Measurements from ENCODE around the gene CTTNBP2.

DNA sequence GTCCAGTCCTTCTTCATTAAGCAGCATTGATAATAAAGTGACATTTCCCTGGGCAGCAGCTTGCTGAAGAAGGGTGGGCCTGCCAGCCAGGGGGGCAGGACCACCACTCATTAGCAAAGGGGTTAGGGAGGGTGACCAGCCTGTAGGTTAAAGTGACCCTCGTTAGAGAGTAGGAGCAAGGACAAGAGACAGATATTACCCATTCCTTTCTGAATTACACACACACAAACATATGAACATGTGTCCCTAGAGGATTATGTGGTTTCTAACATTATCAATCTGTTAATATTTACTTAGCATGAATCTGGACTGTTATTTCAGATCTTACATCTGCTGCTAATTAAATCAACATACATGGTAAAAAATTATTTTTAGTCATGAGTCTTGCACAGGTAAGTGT lies 88.9 kb downstream of the CTTNBP2 start:
- TF ChIP-seq, protein P1, sequence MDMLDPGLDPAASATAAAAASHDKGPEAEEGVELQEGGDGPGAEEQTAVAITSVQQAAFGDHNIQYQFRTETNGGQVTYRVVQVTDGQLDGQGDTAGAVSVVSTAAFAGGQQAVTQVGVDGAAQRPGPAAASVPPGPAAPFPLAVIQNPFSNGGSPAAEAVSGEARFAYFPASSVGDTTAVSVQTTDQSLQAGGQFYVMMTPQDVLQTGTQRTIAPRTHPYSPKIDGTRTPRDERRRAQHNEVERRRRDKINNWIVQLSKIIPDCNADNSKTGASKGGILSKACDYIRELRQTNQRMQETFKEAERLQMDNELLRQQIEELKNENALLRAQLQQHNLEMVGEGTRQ (IDR thresholded peaks at IDR 0.05; ENCODE audit: borderline replicate concordance, low read depth, low read length), result no peak
- no peak for TF ChIP-seq RFX5 (IDR thresholded peaks at IDR 0.05; ENCODE audit: low read length)
- no peak for TF ChIP-seq POLR2AphosphoS5 (IDR thresholded peaks at IDR 0.05; ENCODE audit: low read depth, low read length)
- TF ChIP-seq FOXM1 (IDR thresholded peaks at IDR 0.05; ENCODE audit: low read depth), result no peak
- TF ChIP-seq, protein P2, sequence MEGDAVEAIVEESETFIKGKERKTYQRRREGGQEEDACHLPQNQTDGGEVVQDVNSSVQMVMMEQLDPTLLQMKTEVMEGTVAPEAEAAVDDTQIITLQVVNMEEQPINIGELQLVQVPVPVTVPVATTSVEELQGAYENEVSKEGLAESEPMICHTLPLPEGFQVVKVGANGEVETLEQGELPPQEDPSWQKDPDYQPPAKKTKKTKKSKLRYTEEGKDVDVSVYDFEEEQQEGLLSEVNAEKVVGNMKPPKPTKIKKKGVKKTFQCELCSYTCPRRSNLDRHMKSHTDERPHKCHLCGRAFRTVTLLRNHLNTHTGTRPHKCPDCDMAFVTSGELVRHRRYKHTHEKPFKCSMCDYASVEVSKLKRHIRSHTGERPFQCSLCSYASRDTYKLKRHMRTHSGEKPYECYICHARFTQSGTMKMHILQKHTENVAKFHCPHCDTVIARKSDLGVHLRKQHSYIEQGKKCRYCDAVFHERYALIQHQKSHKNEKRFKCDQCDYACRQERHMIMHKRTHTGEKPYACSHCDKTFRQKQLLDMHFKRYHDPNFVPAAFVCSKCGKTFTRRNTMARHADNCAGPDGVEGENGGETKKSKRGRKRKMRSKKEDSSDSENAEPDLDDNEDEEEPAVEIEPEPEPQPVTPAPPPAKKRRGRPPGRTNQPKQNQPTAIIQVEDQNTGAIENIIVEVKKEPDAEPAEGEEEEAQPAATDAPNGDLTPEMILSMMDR (IDR thresholded peaks at IDR 0.05), result no peak
- TF ChIP-seq, protein P3, sequence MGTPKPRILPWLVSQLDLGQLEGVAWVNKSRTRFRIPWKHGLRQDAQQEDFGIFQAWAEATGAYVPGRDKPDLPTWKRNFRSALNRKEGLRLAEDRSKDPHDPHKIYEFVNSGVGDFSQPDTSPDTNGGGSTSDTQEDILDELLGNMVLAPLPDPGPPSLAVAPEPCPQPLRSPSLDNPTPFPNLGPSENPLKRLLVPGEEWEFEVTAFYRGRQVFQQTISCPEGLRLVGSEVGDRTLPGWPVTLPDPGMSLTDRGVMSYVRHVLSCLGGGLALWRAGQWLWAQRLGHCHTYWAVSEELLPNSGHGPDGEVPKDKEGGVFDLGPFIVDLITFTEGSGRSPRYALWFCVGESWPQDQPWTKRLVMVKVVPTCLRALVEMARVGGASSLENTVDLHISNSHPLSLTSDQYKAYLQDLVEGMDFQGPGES (IDR thresholded peaks at IDR 0.05; ENCODE audit: low read depth, low read length), result no peak
- TF ChIP-seq, protein P4, sequence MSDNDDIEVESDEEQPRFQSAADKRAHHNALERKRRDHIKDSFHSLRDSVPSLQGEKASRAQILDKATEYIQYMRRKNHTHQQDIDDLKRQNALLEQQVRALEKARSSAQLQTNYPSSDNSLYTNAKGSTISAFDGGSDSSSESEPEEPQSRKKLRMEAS (IDR thresholded peaks at IDR 0.05; ENCODE audit: low read depth), result no peak
- no peak for TF ChIP-seq EZH2phosphoT487 (IDR thresholded peaks at IDR 0.05; ENCODE audit: borderline replicate concordance, low read depth)
- TF ChIP-seq, protein P5, sequence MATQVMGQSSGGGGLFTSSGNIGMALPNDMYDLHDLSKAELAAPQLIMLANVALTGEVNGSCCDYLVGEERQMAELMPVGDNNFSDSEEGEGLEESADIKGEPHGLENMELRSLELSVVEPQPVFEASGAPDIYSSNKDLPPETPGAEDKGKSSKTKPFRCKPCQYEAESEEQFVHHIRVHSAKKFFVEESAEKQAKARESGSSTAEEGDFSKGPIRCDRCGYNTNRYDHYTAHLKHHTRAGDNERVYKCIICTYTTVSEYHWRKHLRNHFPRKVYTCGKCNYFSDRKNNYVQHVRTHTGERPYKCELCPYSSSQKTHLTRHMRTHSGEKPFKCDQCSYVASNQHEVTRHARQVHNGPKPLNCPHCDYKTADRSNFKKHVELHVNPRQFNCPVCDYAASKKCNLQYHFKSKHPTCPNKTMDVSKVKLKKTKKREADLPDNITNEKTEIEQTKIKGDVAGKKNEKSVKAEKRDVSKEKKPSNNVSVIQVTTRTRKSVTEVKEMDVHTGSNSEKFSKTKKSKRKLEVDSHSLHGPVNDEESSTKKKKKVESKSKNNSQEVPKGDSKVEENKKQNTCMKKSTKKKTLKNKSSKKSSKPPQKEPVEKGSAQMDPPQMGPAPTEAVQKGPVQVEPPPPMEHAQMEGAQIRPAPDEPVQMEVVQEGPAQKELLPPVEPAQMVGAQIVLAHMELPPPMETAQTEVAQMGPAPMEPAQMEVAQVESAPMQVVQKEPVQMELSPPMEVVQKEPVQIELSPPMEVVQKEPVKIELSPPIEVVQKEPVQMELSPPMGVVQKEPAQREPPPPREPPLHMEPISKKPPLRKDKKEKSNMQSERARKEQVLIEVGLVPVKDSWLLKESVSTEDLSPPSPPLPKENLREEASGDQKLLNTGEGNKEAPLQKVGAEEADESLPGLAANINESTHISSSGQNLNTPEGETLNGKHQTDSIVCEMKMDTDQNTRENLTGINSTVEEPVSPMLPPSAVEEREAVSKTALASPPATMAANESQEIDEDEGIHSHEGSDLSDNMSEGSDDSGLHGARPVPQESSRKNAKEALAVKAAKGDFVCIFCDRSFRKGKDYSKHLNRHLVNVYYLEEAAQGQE (IDR thresholded peaks at IDR 0.05; ENCODE audit: low read depth, low read length), result no peak
- TF ChIP-seq GATA2 (CRISPR knock-in tag; IDR thresholded peaks at IDR 0.05), result no peak
- no peak for TF ChIP-seq TCF12 (IDR thresholded peaks at IDR 0.05)
- no peak for TF ChIP-seq RCOR1 (IDR thresholded peaks at IDR 0.05; ENCODE audit: low read length)
- no peak for TF ChIP-seq MXI1 (IDR thresholded peaks at IDR 0.05; ENCODE audit: low read depth, low read length)
